HepG2 (cell line): ENCODE data around the gene GUCY2D. TPM values are rescaled to one million over a fixed set of nuclear protein-coding genes. Genes with fewer than 3 reads are reported as not detected.
A peak's percentile ranks its signal among the peaks of the same experiment; 100 is the strongest.

Experiments used
- DNMT3B ChIP-seq: conservative IDR thresholded peaks from 2 replicates; pipeline ENCODE4 v1.6.1; 2016; ENCODE audit warnings: missing biosample characterization, control low read depth
- GABPB1 ChIP-seq: IDR thresholded peaks from 2 replicates; pipeline ENCODE4 v1.6.1; 2016; ENCODE audit warnings: mild to moderate bottlenecking, missing genetic modification reagents, moderate library complexity, missing compliant biosample characterization
- GPN1 ChIP-seq: sonication (generic); formaldehyde crosslinking; IDR thresholded peaks from 2 replicates; pipeline ENCODE4 v1.5.1; 2020; ENCODE audit warnings: missing genetic modification reagents, borderline replicate concordance
- HNRNPLL ChIP-seq: fragments of 200-400 bp; formaldehyde crosslinking; IDR thresholded peaks from 2 replicates; pipeline ENCODE4 v1.6.1; 2017; ENCODE audit warnings: mild to moderate bottlenecking, low read depth, low read length; ENCODE audit not compliant: poor library complexity, severe bottlenecking
- MXD4 ChIP-seq: IDR thresholded peaks from 2 replicates; pipeline ENCODE4 v1.6.1; 2016; ENCODE audit warnings: mild to moderate bottlenecking, missing biosample characterization, missing genetic modification reagents
- NFE2L1 ChIP-seq: sonication (generic); formaldehyde crosslinking; IDR thresholded peaks from 2 replicates; pipeline ENCODE4 v1.4.0; 2020; ENCODE audit warnings: missing genetic modification reagents, mild to moderate bottlenecking, borderline replicate concordance
- PCBP2 ChIP-seq: fragments of 200-400 bp; formaldehyde crosslinking; optimal IDR thresholded peaks from 2 replicates; pipeline ENCODE3; 2018; ENCODE audit warnings: low read length, low read depth; ENCODE audit not compliant: poor library complexity, severe bottlenecking
- RFX1 ChIP-seq: fragments of 450-650 bp; IDR thresholded peaks from 2 replicates; pipeline ENCODE4 v1.6.1; 2017
- RFX5 ChIP-seq: IDR thresholded peaks from 2 replicates; pipeline ENCODE4 v1.6.1; 2011; ENCODE audit warnings: low read depth, low read length, improper control_type of control experiment
- SALL2 ChIP-seq: sonication (generic); formaldehyde crosslinking; IDR thresholded peaks from 2 replicates; pipeline ENCODE4 v1.8.1; 2023; ENCODE audit warnings: mild to moderate bottlenecking, missing genetic modification reagents, inconsistent platforms
- SMC3 ChIP-seq: IDR thresholded peaks from 2 replicates; pipeline ENCODE4 v1.6.1; 2011; ENCODE audit warnings: low read length, improper control_type of control experiment
- SYNCRIP ChIP-seq: fragments of 200-400 bp; formaldehyde crosslinking; IDR thresholded peaks from 2 replicates; pipeline ENCODE4 v1.6.1; 2018; ENCODE audit warnings: mild to moderate bottlenecking, low read depth, low read length; ENCODE audit not compliant: insufficient read depth
- THRA ChIP-seq: sonication (generic); formaldehyde crosslinking; IDR thresholded peaks from 2 replicates; pipeline ENCODE4 v1.4.0; 2020; ENCODE audit warnings: missing genetic modification reagents, borderline replicate concordance
- TRIM24 ChIP-seq: sonication (generic); formaldehyde crosslinking; IDR thresholded peaks from 2 replicates; pipeline ENCODE4 v1.8.0; 2022; ENCODE audit warnings: mild to moderate bottlenecking, missing genetic modification reagents
- TSC22D2 ChIP-seq: sonication (generic); formaldehyde crosslinking; IDR thresholded peaks from 2 replicates; pipeline ENCODE4 v1.5.1; 2020; ENCODE audit warnings: missing genetic modification reagents, mild to moderate bottlenecking, borderline replicate concordance
- ZBTB14 ChIP-seq: sonication (generic); formaldehyde crosslinking; IDR thresholded peaks from 2 replicates; pipeline ENCODE4 v1.4.0; 2020; ENCODE audit warnings: missing genetic modification reagents
- ZNF12 ChIP-seq: sonication (generic); formaldehyde crosslinking; IDR thresholded peaks from 2 replicates; pipeline ENCODE4 v1.5.0; 2020; ENCODE audit warnings: missing genetic modification reagents
- ZNF530 ChIP-seq: sonication (generic); formaldehyde crosslinking; IDR thresholded peaks from 2 replicates; pipeline ENCODE4 v1.5.0; 2020; ENCODE audit warnings: low read depth, mild to moderate bottlenecking, missing genetic modification reagents
- ZNF605 ChIP-seq: sonication (generic); formaldehyde crosslinking; IDR thresholded peaks from 2 replicates; pipeline ENCODE4 v1.8.0; 2022; ENCODE audit warnings: mild to moderate bottlenecking, missing genetic modification reagents
- ZNF629 ChIP-seq: sonication (generic); formaldehyde crosslinking; conservative IDR thresholded peaks from 2 replicates; pipeline ENCODE4 v1.5.0; 2020; ENCODE audit warnings: missing genetic modification reagents
- ZNF672 ChIP-seq: sonication (generic); formaldehyde crosslinking; IDR thresholded peaks from 2 replicates; pipeline ENCODE4 v1.8.1; 2022; ENCODE audit warnings: missing genetic modification reagents
- ZNF768 ChIP-seq: sonication (generic); formaldehyde crosslinking; IDR thresholded peaks from 2 replicates; pipeline ENCODE4 v1.4.0; 2020; ENCODE audit warnings: missing genetic modification reagents
- ZSCAN22 ChIP-seq: sonication (generic); formaldehyde crosslinking; IDR thresholded peaks from 2 replicates; pipeline ENCODE4 v1.4.0; 2020; ENCODE audit warnings: mild to moderate bottlenecking, missing genetic modification reagents
- ZSCAN30 ChIP-seq: sonication (generic); formaldehyde crosslinking; IDR thresholded peaks from 2 replicates; pipeline ENCODE4 v1.5.0; 2020; ENCODE audit warnings: mild to moderate bottlenecking, missing genetic modification reagents
- polyA plus RNA-seq, 8 experiments: library from polyadenylated mRNA; depleted of rRNA in 3 of 8; stranded (reverse) in 7 of 8; unstranded in 1 of 8; fragments of >200 nt; fragmentation: Illumina TruSeq in 4 of 8; extraction: Trizol in 4 of 8; gene quantifications; 2 replicates each; pipeline versions ENCODE4 v1.2.1 to v1.2.3, GENCODE V29; 2011 to 2016; ENCODE audit warnings: low read depth in 4 of 8, missing spikeins in 1 of 8, mixed read lengths in 1 of 8; ENCODE audit not compliant: insufficient read depth in 1 of 8
- total RNA-seq, 5 experiments: library from RNA; depleted of rRNA; stranded (reverse); fragments of >200 nt; fragmentation: Illumina TruSeq; extraction: Trizol; gene quantifications; 2 replicates each; pipeline ENCODE4 v1.2.3, GENCODE V29; 2016; ENCODE audit warnings: low read depth in 1 of 5
- TF ChIP-seq, protein P1 (sequence below), 2 experiments: sonication (generic) in 1 of 2; formaldehyde crosslinking in 1 of 2; IDR thresholded peaks; 2 replicates each; pipeline versions ENCODE4 v1.5.1 to v1.6.1; 2011 to 2020; ENCODE audit warnings: borderline replicate concordance in 1 of 2, low read depth in 1 of 2, low read length in 1 of 2, mild to moderate bottlenecking in 1 of 2, missing genetic modification reagents in 1 of 2, moderate library complexity in 1 of 2

GUCY2D gene
- total and polyA plus RNA-seq, 2 of the 13 experiments (the other 11 are each of a cell fraction or from before 2014, with no cell fraction given) = not detected

- 0 out of 2 replicates have a peak, but pooled peaks have one; percentile 16 for TF ChIP-seq ZNF12
- TF ChIP-seq ZSCAN22 (CRISPR knock-in tag) = no peak
- no peak for TF ChIP-seq ZNF530 (CRISPR knock-in tag)
- no peak for TF ChIP-seq GPN1
- TF ChIP-seq PCBP2 = no peak
- TF ChIP-seq SYNCRIP = no peak
- peak; percentile 81; the same call in 1 of the 2 replicates for TF ChIP-seq ZSCAN30 (CRISPR knock-in tag)
- no peak for TF ChIP-seq ZNF768
- TF ChIP-seq HNRNPLL = no peak
- TF ChIP-seq ZNF605 (CRISPR knock-in tag) = no peak
- TF ChIP-seq SMC3 = no peak
- no peak for TF ChIP-seq ZNF672
- TF ChIP-seq MXD4 (CRISPR knock-in tag) = peak; percentile 59; the same call in 1 of the 2 replicates
- no peak for TF ChIP-seq ZNF629 (CRISPR knock-in tag)
- 0 out of 2 replicates have a peak, but pooled peaks have one; percentile 11 for TF ChIP-seq RFX5
- TF ChIP-seq GABPB1 (CRISPR knock-in tag) = peak; percentile 63
- no peak for TF ChIP-seq DNMT3B (CRISPR knock-in tag)
- no peak for TF ChIP-seq RFX1
- TF ChIP-seq NFE2L1 = no peak
- TF ChIP-seq TSC22D2 (CRISPR knock-in tag) = 0 out of 2 replicates have a peak, but pooled peaks have one; percentile 45
- TF ChIP-seq, protein P1, sequence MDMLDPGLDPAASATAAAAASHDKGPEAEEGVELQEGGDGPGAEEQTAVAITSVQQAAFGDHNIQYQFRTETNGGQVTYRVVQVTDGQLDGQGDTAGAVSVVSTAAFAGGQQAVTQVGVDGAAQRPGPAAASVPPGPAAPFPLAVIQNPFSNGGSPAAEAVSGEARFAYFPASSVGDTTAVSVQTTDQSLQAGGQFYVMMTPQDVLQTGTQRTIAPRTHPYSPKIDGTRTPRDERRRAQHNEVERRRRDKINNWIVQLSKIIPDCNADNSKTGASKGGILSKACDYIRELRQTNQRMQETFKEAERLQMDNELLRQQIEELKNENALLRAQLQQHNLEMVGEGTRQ (IDR thresholded peaks at IDR 0.05; ENCODE audit: low read depth, low read length) = no peak
- TF ChIP-seq, protein P1 (CRISPR knock-in tag; IDR thresholded peaks at IDR 0.05; ENCODE audit: borderline replicate concordance) = peak; percentile 36
- peak; percentile 43 for TF ChIP-seq THRA
- no peak for TF ChIP-seq ZBTB14 (CRISPR knock-in tag)
- TF ChIP-seq SALL2 (CRISPR knock-in tag) = no peak
- no peak for TF ChIP-seq TRIM24 (CRISPR knock-in tag)
Observed at GRCh38 chr17:8056232-8056975, 54.0 kb downstream of the GUCY2D start (continued).
